ENCODE measurements around the gene DCAF8. TPM values are rescaled to one million over a fixed set of nuclear protein-coding genes. Genes with fewer than 3 reads are reported as not detected.

DCAF8 gene
- total and polyA plus RNA-seq, 2 experiments from 2014 or later, result 55.0 to 104 TPM

DNA sequence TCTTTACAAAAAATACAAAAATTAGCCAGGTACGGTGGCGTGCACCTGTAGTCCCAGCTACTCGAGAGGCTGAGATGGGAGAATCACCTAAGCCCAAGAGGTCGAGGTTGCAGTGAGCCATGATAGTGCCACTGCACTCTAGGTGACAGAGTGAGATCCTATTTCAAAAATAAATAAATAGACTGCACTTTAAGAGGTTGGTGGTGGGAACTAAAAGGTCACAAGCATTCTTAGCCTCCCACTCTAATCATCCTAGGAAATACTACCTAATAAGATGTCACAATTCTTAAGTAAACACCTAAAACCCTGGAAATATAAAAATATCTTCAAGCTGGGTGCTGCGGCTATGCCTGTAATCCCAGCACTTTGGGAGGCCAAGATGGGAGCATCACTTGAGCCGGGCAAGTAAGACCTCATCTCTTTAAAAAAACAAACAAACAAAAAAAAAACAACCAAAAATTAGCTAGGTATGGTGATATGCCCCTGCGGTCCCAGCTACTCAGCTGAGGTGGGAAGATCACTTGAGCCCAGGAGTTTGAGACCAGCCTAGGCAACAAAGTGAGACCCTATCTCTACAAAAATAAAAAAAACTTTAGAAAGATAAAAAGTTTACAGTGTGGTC is 4.1 kb downstream of the DCAF8 start (continued):
- TF ChIP-seq, protein P1, sequence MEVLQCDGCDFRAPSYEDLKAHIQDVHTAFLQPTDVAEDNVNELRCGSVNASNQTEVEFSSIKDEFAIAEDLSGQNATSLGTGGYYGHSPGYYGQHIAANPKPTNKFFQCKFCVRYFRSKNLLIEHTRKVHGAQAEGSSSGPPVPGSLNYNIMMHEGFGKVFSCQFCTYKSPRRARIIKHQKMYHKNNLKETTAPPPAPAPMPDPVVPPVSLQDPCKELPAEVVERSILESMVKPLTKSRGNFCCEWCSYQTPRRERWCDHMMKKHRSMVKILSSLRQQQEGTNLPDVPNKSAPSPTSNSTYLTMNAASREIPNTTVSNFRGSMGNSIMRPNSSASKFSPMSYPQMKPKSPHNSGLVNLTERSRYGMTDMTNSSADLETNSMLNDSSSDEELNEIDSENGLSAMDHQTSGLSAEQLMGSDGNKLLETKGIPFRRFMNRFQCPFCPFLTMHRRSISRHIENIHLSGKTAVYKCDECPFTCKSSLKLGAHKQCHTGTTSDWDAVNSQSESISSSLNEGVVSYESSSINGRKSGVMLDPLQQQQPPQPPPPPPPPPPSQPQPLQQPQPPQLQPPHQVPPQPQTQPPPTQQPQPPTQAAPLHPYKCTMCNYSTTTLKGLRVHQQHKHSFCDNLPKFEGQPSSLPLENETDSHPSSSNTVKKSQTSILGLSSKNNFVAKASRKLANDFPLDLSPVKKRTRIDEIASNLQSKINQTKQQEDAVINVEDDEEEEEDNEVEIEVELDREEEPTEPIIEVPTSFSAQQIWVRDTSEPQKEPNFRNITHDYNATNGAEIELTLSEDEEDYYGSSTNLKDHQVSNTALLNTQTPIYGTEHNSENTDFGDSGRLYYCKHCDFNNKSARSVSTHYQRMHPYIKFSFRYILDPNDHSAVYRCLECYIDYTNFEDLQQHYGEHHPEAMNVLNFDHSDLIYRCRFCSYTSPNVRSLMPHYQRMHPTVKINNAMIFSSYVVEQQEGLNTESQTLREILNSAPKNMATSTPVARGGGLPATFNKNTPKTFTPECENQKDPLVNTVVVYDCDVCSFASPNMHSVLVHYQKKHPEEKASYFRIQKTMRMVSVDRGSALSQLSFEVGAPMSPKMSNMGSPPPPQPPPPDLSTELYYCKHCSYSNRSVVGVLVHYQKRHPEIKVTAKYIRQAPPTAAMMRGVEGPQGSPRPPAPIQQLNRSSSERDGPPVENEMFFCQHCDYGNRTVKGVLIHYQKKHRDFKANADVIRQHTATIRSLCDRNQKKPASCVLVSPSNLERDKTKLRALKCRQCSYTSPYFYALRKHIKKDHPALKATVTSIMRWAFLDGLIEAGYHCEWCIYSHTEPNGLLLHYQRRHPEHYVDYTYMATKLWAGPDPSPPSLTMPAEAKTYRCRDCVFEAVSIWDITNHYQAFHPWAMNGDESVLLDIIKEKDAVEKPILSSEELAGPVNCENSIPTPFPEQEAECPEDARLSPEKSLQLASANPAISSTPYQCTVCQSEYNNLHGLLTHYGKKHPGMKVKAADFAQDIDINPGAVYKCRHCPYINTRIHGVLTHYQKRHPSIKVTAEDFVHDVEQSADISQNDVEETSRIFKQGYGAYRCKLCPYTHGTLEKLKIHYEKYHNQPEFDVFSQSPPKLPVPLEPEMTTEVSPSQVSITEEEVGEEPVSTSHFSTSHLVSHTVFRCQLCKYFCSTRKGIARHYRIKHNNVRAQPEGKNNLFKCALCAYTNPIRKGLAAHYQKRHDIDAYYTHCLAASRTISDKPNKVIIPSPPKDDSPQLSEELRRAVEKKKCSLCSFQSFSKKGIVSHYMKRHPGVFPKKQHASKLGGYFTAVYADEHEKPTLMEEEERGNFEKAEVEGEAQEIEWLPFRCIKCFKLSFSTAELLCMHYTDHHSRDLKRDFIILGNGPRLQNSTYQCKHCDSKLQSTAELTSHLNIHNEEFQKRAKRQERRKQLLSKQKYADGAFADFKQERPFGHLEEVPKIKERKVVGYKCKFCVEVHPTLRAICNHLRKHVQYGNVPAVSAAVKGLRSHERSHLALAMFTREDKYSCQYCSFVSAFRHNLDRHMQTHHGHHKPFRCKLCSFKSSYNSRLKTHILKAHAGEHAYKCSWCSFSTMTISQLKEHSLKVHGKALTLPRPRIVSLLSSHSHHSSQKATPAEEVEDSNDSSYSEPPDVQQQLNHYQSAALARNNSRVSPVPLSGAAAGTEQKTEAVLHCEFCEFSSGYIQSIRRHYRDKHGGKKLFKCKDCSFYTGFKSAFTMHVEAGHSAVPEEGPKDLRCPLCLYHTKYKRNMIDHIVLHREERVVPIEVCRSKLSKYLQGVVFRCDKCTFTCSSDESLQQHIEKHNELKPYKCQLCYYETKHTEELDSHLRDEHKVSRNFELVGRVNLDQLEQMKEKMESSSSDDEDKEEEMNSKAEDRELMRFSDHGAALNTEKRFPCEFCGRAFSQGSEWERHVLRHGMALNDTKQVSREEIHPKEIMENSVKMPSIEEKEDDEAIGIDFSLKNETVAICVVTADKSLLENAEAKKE (CRISPR knock-in tag; IDR thresholded peaks at IDR 0.05), result no peak
- TF ChIP-seq CREB1 (CRISPR knock-in tag; IDR thresholded peaks at IDR 0.05; ENCODE audit: low read depth) (no peak), STAT1 (IDR thresholded peaks at IDR 0.05; ENCODE audit: unreplicated experiment) (no peak), ZNF331 (CRISPR knock-in tag; IDR thresholded peaks at IDR 0.05; ENCODE audit: low read depth) (no peak), EZH2phosphoT487 (IDR thresholded peaks at IDR 0.05; ENCODE audit: unreplicated experiment) (no peak), NANOG (IDR thresholded peaks at IDR 0.05; ENCODE audit: borderline replicate concordance) (no peak)

DNA sequence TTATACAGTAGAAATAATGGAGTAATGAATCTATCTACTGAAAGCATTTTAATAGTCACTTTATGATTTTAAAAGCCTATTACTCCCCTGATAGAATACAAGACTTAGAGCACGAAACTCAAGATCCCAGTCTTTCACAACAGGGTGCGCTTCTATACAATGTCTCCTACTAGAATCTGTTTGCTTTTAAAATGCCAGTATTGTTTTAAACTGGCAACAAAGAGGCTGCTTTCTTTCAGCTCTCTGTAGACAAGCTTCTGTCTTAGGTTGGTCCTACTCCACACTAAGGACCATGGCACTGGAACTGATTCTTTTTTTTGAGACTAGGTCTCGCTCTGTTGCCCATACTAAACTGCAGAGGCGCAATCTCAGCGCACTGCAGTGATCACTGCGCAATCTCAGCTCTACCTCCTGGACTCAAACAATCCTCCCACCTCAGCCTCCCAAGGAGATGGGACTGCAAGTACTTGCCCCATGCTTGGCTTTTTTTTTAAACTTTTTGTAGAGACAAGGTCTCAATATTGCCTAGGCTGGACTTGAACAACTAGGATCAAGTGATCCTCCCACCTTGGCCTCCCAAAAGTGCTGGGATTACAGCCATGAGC is 4.8 kb downstream of the DCAF8 start:
- Mint-ChIP-seq H3K4me1 (peaks cover 22% of the 10 kb centered on the region), H3K36me3 (ENCODE audit: low read depth) (peaks cover 19% of the 10 kb centered on the region; the same call in 2 of the 3 replicates)

More for the DNA sequence above, 4.8 kb downstream of the DCAF8 start:
- Mint-ChIP-seq H3K27ac (peak overlapping the region; percentile 75; the same call in 1 of the 2 replicates), H3K9me3 (no peaks in the 10 kb centered on the region), H3K27me3 (ENCODE audit: insufficient read depth, low read depth, poor library complexity) (peaks cover 8% of the 10 kb centered on the region), H3K4me3 (no peak overlapping the region)
- Histone ChIP-seq H3K4me3 (no peak overlapping the region), H4K20me1 (replicated peaks; ENCODE audit: insufficient read depth) (no peaks in the 10 kb centered on the region), H3K27me3 (ENCODE audit: insufficient read depth) (no peaks in the 10 kb centered on the region), H2AFZ (no peak overlapping the region), H3K36me3 (ENCODE audit: insufficient read depth) (peaks cover 4% of the 10 kb centered on the region; the same call in 1 of the 2 replicates), H3K4me1 (ENCODE audit: insufficient read depth) (peaks cover 14% of the 10 kb centered on the region), H3K4me2 (peak overlapping the region; percentile 20; the same call in 1 of the 2 replicates), H3K79me2 (replicated peaks; ENCODE audit: insufficient read depth) (peaks cover 70% of the 10 kb centered on the region), H3F3A (replicated peaks; ENCODE audit: low read depth) (no peaks in the 10 kb centered on the region), H3K9me2 (ENCODE audit: insufficient read depth) (no peaks in the 10 kb centered on the region), H3K27ac (ENCODE audit: low read depth) (no peak overlapping the region)
- ATAC-seq (no peak), DNase-seq (ENCODE audit: low spot score) (peak; percentile 11)
- no peak for TF ChIP-seq JUNB (IDR thresholded peaks at IDR 0.05; ENCODE audit: unreplicated experiment)
- no peak for TF ChIP-seq CTCF (conservative IDR thresholded peaks at IDR 0.05; ENCODE audit: low read depth in 2 of 2)
- no peak for TF ChIP-seq CREB1 (CRISPR knock-in tag; IDR thresholded peaks at IDR 0.05; ENCODE audit: low read depth)
- no peak for TF ChIP-seq ZNF331 (CRISPR knock-in tag; IDR thresholded peaks at IDR 0.05; ENCODE audit: low read depth)

Data from GM23338 (cell line).